ENCODE results near the gene FAM186B. TPM values are rescaled to one million over a fixed set of nuclear protein-coding genes. Genes with fewer than 3 reads are reported as not detected.

FAM186B gene
- total RNA-seq, 1 donor from 2014 or later: 0.65 TPM

DNA sequence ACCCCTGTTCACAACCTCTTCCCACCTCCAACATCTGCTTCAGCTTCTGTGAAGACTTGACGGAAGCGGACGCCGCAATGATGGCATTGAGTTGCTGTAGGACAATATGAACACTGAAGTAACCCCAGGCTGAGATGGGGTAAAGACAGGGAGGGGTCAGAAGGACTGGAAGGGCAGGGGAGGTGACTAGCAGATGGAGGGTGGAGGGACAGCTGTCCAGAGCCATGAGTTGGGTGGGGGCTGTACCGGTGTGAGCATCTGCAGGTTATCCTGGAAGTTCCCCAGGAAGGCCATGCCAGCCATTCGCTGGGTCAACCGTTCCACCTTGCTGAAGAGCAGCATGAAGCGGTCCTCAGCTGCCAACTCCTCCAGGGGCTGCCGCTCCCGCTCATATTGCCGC, 44.0 kb upstream of the FAM186B start:
- peak overlapping the region; percentile 82 for H3K27ac ChIP-seq
- TF ChIP-seq, protein P1, sequence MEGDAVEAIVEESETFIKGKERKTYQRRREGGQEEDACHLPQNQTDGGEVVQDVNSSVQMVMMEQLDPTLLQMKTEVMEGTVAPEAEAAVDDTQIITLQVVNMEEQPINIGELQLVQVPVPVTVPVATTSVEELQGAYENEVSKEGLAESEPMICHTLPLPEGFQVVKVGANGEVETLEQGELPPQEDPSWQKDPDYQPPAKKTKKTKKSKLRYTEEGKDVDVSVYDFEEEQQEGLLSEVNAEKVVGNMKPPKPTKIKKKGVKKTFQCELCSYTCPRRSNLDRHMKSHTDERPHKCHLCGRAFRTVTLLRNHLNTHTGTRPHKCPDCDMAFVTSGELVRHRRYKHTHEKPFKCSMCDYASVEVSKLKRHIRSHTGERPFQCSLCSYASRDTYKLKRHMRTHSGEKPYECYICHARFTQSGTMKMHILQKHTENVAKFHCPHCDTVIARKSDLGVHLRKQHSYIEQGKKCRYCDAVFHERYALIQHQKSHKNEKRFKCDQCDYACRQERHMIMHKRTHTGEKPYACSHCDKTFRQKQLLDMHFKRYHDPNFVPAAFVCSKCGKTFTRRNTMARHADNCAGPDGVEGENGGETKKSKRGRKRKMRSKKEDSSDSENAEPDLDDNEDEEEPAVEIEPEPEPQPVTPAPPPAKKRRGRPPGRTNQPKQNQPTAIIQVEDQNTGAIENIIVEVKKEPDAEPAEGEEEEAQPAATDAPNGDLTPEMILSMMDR (IDR thresholded peaks at IDR 0.05): no peak
- peaks cover 54% of the 10 kb centered on the region for H3K4me1 ChIP-seq
- no peaks in the 10 kb centered on the region for H3K27me3 ChIP-seq (ENCODE audit: low read depth)
- H3K36me3 ChIP-seq: peaks cover 89% of the 10 kb centered on the region
- no peaks in the 10 kb centered on the region for H3K9me3 ChIP-seq
- DNase-seq: no peak
- ATAC-seq: no peak
- intact Hi-C loops (cut with DNase I): no loop called here
- no peak overlapping the region for H3K4me3 ChIP-seq

DNA sequence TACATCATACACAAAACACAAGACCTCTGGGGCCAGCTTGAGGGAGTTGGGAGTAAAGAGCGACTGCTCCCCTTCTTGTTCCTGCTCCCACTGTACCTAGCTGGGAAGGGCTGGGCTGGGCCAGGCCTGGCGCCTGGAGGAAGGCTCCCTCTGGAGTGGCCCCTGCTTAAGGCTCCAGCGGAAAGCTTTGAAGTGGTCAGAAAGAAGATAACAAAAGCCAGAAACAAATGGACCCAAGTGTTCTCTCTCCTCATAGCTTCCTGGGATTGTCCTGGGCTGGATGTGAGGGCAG, 43.2 kb upstream of the FAM186B start:
- peaks cover 56% of the 10 kb centered on the region for H3K4me1 ChIP-seq
- TF ChIP-seq, protein P1 (IDR thresholded peaks at IDR 0.05): no peak
- intact Hi-C loops (cut with DNase I): no loop called here
- peak; percentile 11 to 37 for ATAC-seq
- DNase-seq: no peak
- H3K36me3 ChIP-seq: peaks cover 90% of the 10 kb centered on the region
- peak overlapping the region; percentile 82 for H3K27ac ChIP-seq
- H3K9me3 ChIP-seq: no peaks in the 10 kb centered on the region
- H3K4me3 ChIP-seq: no peak overlapping the region
- no peaks in the 10 kb centered on the region for H3K27me3 ChIP-seq (ENCODE audit: low read depth)

DNA sequence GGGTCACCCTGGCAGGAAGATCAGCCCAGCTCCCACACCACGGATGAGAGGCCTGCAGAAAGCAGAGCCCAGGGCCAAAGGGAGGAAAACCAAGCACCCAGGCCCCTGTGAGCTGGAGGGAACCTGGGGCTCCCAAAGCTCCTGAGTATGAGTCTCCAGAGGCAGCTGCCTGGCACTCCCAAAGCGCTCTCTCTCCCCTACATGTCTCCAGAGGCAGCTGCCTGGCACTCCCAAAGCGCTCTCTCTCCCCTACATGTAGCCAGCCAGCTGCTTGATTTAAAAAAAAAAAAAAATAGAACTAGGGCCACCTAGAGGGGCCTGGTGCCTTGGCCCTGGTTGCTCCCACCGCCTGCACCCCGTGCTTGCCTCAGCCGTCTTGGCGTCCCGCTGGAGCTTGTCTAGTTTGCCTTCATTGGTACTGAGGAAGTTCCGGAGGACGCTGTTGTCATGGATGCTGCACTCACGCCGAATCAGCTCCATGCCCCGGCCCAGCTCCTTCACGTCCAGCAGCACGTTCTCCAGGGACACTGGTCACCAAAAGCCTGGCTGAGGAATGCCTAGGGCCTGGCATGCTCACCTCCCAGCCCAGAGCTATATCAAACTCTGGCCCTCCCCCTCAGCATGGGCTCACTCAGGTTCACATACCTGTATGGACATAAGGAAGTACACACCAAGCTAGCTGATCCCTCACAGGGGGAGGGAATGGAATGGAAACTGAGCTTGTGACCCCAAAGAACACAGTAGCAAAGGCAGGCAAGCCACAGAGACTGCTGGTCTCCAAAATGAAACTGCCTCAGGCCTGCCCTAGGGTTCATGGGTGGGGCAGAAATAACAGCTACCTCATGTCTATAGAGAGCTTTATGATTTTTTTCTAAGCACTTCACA, 42.6 kb upstream of the FAM186B start:
- no peak overlapping the region for H3K4me3 ChIP-seq
- peak overlapping the region; percentile 82 for H3K27ac ChIP-seq
- H3K27me3 ChIP-seq (ENCODE audit: low read depth): no peaks in the 10 kb centered on the region
- no peaks in the 10 kb centered on the region for H3K9me3 ChIP-seq
- DNase-seq: no peak
- H3K36me3 ChIP-seq: peaks cover 90% of the 10 kb centered on the region
- peaks cover 56% of the 10 kb centered on the region for H3K4me1 ChIP-seq
- ATAC-seq: peak; percentile 6 to 26
- TF ChIP-seq, protein P1 (IDR thresholded peaks at IDR 0.05): no peak
- intact Hi-C loops (cut with DNase I): no loop called here

DNA sequence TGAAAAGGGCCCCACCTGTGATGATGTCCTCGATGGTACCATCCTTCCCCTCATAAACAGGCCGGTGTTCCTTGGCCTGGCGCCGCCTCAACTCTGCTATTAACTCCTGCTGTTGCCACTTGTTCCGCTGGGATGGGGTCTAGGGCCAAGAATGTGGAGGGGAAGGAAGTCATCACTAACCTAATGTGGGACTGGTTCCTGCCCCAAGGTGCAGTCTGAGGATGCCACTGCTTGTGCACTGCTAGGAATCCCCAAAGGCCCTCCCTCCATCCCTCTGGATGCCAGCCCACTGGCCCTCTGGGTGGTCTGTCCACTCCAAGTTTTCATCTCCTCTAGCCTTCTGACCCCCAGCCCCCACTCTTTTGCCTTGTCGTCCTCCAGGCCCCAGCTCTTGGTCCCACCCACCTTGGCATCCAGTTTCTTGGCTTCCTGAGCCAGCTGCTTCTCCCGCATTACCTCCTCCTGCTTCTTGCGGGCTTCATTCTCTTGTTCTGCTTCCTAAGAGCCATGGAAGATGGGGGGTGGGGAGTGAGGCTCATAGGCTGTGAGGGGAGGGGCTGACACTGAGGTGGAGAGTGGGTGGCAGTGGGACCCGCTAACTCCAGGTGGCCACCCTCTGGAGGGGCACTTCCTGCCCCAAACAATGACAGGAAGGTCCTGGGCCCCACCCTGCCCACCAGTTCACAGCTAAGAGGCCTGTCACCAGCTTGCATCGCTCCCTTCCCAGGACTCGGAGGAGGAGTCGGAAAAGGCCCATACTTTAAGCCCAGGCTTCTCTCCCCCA, 41.6 kb upstream of the FAM186B start:
- ATAC-seq: peak in 1 of 2 donors; percentile 11
- intact Hi-C loops (cut with DNase I): no loop called here

DNA sequence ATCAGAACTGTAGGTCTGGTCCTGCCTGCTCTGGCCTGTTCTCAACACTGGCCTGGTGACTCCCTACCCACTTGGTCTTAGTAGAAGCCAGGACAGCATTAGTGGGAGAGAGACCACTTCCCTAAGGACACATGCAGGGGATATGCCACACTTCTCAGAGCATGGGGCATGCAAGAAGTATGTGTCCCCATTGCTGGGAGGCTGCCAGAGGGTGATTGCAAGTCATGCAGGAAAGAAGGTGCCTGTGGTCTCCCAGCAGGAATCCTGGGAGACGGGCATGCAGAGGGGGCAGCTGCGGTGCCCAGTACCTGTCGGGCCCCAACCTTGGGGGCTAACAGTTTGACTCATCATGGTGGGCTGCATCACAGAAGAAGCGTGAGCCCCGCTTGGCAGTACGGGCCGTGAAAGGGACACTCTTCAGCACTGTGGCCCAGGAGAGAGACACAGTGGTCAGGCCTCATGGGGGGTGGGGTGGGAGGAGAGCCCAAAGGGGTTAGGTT, 40.9 kb upstream of the FAM186B start:
- DNase-seq (no peak), ATAC-seq (no peak)
- Histone ChIP-seq H3K27ac (peak overlapping the region; percentile 82), H3K9me3 (no peaks in the 10 kb centered on the region), H3K4me1 (peaks cover 56% of the 10 kb centered on the region), H3K27me3 (ENCODE audit: low read depth) (no peaks in the 10 kb centered on the region), H3K36me3 (peaks cover 90% of the 10 kb centered on the region), H3K4me3 (no peak overlapping the region)
- intact Hi-C loops (cut with DNase I): no loop called here
- TF ChIP-seq, protein P1 (IDR thresholded peaks at IDR 0.05): no peak

More for the DNA sequence above, 41.6 kb upstream of the FAM186B start:
- Histone ChIP-seq H3K27me3 (ENCODE audit: low read depth) (no peaks in the 10 kb centered on the region), H3K4me3 (no peak overlapping the region), H3K36me3 (peaks cover 90% of the 10 kb centered on the region), H3K27ac (peak overlapping the region; percentile 82), H3K9me3 (no peaks in the 10 kb centered on the region), H3K4me1 (peaks cover 56% of the 10 kb centered on the region)
- DNase-seq: no peak
- TF ChIP-seq, protein P1 (IDR thresholded peaks at IDR 0.05): no peak

Data from lower lobe of right lung (tissue), 2 donors.